ENCODE data around the gene S1PR3.

S1PR3 gene

DNA sequence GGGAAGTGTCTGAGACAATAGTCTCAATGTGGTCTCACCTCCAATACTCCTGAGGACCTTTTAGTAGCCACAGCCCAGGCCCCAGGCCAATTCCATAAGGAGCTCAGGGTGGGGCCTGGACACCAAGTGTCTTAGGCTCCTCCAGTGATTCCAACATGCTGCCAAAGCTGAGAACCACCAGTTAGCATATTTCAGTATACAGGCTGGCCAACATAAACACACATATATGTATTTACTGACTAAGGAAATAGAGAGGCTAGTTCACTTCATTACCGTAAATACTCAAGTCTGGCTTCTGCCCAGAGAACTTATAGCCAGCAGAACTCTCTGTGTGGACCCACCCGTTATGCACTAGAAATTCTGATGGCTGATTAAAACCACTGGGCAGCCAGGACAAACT, 24.1 kb downstream of the S1PR3 start:
- no peaks in the 10 kb centered on the region for H3K36me3 ChIP-seq (ENCODE audit: insufficient read depth, low read length)
- no peak overlapping the region for H3K9ac ChIP-seq (ENCODE audit: low read depth, low read length)
- no peaks in the 10 kb centered on the region for H3K4me1 ChIP-seq (ENCODE audit: insufficient read depth, low read length)
- H3K9me3 ChIP-seq (ENCODE audit: control insufficient read depth, insufficient read depth, low read length) = no peaks in the 10 kb centered on the region

DNA sequence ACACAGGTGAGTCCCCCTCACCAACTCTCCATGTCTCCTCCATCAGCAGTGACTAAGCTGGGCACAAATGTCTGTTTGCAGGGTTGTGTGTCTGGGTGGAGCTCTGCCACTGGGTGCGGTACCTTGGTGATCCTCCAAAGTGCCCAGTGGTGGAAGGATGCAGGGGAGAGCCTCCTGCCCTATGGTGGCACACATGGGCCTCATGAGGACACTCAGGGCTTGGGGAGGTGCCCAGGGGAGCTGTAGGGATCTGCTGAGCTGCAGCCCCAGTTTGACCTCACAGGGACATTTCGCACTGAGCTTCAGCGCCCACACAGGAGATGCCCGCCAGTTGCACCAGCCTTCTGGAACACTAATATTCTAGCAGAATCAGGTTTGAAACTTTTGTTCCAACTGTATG, 29.5 kb downstream of the S1PR3 start:
- H3K36me3 ChIP-seq (ENCODE audit: insufficient read depth, low read length) = no peaks in the 10 kb centered on the region
- H3K9ac ChIP-seq (ENCODE audit: low read depth, low read length) = no peak overlapping the region
- no peaks in the 10 kb centered on the region for H3K9me3 ChIP-seq (ENCODE audit: control insufficient read depth, insufficient read depth, low read length)
- H3K4me1 ChIP-seq (ENCODE audit: insufficient read depth, low read length) = peaks cover 19% of the 10 kb centered on the region

- Histone ChIP-seq H3K9me3 (ENCODE audit: control insufficient read depth, insufficient read depth, low read length) (no peaks in the 10 kb centered on the region), H3K36me3 (ENCODE audit: insufficient read depth, low read length) (no peaks in the 10 kb centered on the region), H3K4me1 (ENCODE audit: insufficient read depth, low read length) (peaks cover 19% of the 10 kb centered on the region), H3K9ac (ENCODE audit: low read depth, low read length) (no peak overlapping the region)
These were observed 30.0 kb downstream of the S1PR3 start for GRCh38 chr9:89021154-89021803.

DNA sequence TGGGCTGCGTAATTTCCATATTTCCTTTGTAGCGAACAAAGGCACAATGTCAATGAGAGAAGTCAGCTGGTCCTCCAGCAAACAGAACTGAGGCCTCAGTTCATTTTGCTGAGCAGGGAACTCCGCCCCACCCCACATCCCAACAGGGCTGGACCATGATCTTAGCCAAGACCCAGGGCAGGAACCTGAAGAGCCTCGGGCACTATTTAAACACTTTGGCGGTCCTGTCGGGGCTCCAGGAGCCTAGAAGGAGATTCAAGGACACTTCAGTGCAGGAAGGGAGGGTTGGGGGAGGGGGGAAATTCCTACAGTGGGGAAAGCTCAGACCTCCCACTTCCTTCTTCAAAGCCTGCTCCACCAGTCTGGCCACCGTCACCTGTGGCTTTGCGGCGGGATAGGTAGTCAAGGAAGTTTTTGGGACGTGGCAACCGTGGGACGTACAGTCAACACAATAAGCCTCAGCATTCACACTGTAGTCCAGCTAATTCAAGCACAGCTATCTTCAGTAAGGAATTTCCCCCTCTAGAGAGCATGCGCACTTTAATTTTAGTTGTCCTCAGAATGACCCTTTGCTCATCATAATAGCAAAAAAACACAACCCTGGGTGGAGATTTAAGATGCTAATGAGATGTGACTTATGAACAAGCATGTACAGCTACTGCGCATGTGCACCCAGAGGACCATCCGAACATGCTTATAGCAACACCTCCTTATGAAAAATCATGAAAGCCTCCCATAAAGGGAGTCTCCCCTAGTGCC, 30.9 kb downstream of the S1PR3 start:
- Histone ChIP-seq H3K9me3 (ENCODE audit: control insufficient read depth, insufficient read depth, low read length) (no peaks in the 10 kb centered on the region), H3K4me1 (ENCODE audit: insufficient read depth, low read length) (peaks cover 19% of the 10 kb centered on the region), H3K36me3 (ENCODE audit: insufficient read depth, low read length) (no peaks in the 10 kb centered on the region), H3K9ac (ENCODE audit: low read depth, low read length) (no peak overlapping the region)

DNA sequence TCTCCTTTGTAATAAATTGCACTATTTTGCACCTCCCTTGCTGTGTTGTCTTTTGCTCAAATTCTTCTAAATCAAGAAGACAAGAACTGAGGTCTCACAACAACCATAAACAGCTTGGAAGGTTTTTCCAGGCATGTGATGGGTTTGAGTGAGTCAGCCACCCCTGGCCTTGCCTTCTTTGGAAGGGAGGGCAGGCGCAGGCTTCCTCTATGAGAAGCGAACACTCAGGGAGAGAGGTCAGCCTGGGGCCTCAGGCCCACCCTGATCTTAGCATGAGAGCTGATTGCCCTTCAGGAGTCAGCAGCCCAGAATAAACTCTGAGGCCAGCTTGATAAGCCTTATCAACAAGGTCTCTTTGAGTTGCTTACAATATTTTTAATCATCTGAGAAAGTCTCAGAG, 31.6 kb downstream of the S1PR3 start:
- Histone ChIP-seq H3K9me3 (ENCODE audit: control insufficient read depth, insufficient read depth, low read length) (no peaks in the 10 kb centered on the region), H3K36me3 (ENCODE audit: insufficient read depth, low read length) (no peaks in the 10 kb centered on the region), H3K4me1 (ENCODE audit: insufficient read depth, low read length) (peaks cover 19% of the 10 kb centered on the region), H3K9ac (ENCODE audit: low read depth, low read length) (no peak overlapping the region)

DNA sequence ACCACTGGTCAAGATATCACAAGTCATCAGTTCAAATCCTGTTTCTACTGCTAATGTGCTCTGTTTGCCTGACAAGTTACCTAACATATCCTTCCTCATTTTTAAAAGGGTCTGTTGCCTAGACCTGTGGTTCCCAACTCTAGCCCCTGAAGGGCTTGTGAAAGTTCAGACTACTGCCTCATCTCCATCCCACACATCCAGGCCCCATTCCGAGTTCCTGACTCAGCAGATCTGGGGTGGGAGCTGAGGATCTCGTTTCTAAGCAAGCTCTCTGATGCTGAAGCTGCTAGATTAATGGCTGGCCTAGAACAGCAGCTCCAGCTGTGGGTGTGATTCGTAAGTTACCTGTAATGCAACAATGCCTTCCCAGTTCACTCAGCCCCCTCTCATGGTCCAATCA, 32.5 kb downstream of the S1PR3 start:
- Histone ChIP-seq H3K36me3 (ENCODE audit: insufficient read depth, low read length) (no peaks in the 10 kb centered on the region), H3K9ac (ENCODE audit: low read depth, low read length) (no peak overlapping the region), H3K9me3 (ENCODE audit: control insufficient read depth, insufficient read depth, low read length) (no peaks in the 10 kb centered on the region), H3K4me1 (ENCODE audit: insufficient read depth, low read length) (peaks cover 19% of the 10 kb centered on the region)

DNA sequence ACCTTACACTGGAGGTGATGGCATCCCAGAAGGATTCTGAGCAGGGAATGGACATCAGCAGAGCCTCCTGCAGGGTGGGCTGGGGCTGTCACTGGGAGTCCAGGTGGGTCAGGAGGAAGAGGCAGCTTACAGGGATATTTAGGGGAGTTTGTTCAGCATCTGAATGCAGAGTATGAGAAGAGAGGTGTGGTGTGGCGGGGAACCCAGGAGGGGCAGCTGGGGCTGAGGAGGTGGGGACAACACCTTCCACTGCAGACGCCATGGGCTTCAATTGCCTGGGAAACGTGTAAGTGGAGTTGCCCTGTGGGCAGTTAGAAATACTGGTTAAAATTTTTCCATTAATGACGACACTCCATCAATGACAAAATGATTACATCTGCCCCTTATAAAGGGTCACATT, 33.5 kb downstream of the S1PR3 start:
- H3K4me1 ChIP-seq (ENCODE audit: insufficient read depth, low read length) = peaks cover 19% of the 10 kb centered on the region
- H3K36me3 ChIP-seq (ENCODE audit: insufficient read depth, low read length) = no peaks in the 10 kb centered on the region
- H3K9me3 ChIP-seq (ENCODE audit: control insufficient read depth, insufficient read depth, low read length) = no peaks in the 10 kb centered on the region
- H3K9ac ChIP-seq (ENCODE audit: low read depth, low read length) = no peak overlapping the region

- peaks cover 19% of the 10 kb centered on the region for H3K4me1 ChIP-seq (ENCODE audit: insufficient read depth, low read length)
- H3K9me3 ChIP-seq (ENCODE audit: control insufficient read depth, insufficient read depth, low read length) = no peaks in the 10 kb centered on the region
- no peak overlapping the region for H3K9ac ChIP-seq (ENCODE audit: low read depth, low read length)
- no peaks in the 10 kb centered on the region for H3K36me3 ChIP-seq (ENCODE audit: insufficient read depth, low read length)
These were observed 34.3 kb downstream of the S1PR3 start for GRCh38 chr9:89025553-89025952.

- Histone ChIP-seq H3K9ac (ENCODE audit: low read depth, low read length) (no peak overlapping the region), H3K36me3 (ENCODE audit: insufficient read depth, low read length) (no peaks in the 10 kb centered on the region), H3K4me1 (ENCODE audit: insufficient read depth, low read length) (peaks cover 13% of the 10 kb centered on the region), H3K9me3 (ENCODE audit: control insufficient read depth, insufficient read depth, low read length) (no peaks in the 10 kb centered on the region)
These were observed 35.6 kb downstream of the S1PR3 start for GRCh38 chr9:89026876-89027275.

- Histone ChIP-seq H3K9me3 (ENCODE audit: control insufficient read depth, insufficient read depth, low read length) (no peaks in the 10 kb centered on the region), H3K9ac (ENCODE audit: low read depth, low read length) (no peak overlapping the region), H3K36me3 (ENCODE audit: insufficient read depth, low read length) (no peaks in the 10 kb centered on the region), H3K4me1 (ENCODE audit: insufficient read depth, low read length) (no peaks in the 10 kb centered on the region)
These were observed 38.5 kb downstream of the S1PR3 start for GRCh38 chr9:89029788-89030187.

GRCh38 chr9:89032173-89032572, 40.9 kb downstream of the S1PR3 start:
- H3K36me3 ChIP-seq (ENCODE audit: insufficient read depth, low read length) = no peaks in the 10 kb centered on the region
- H3K9me3 ChIP-seq (ENCODE audit: control insufficient read depth, insufficient read depth, low read length) = no peaks in the 10 kb centered on the region
- no peaks in the 10 kb centered on the region for H3K4me1 ChIP-seq (ENCODE audit: insufficient read depth, low read length)
- H3K9ac ChIP-seq (ENCODE audit: low read depth, low read length) = no peak overlapping the region

- Histone ChIP-seq H3K9me3 (ENCODE audit: control insufficient read depth, insufficient read depth, low read length) (no peaks in the 10 kb centered on the region), H3K36me3 (ENCODE audit: insufficient read depth, low read length) (no peaks in the 10 kb centered on the region), H3K4me1 (ENCODE audit: insufficient read depth, low read length) (no peaks in the 10 kb centered on the region), H3K9ac (ENCODE audit: low read depth, low read length) (no peak overlapping the region)
These were observed 41.4 kb downstream of the S1PR3 start for GRCh38 chr9:89032661-89033060.

DNA sequence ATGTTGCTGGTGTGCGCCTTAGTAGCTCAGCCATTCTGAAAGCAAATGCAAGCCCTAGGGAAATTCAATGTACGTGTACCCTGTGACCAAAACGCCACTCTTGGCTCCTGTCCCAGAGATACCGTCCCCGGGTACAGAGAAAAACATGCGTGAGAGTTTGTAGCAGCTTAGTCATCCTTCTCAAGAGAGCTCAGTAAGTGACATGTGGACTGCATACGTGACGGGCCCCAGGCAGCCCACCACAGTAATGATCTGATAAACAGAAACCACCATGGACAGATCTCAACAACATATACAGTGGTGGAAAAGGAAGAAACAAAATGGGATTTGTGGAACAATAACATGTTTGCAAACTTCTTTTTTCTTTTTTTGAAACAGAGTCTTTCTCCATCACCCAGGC, 45.1 kb downstream of the S1PR3 start:
- no peak overlapping the region for H3K9ac ChIP-seq (ENCODE audit: low read depth, low read length)
- H3K36me3 ChIP-seq (ENCODE audit: insufficient read depth, low read length) = no peaks in the 10 kb centered on the region
- no peaks in the 10 kb centered on the region for H3K4me1 ChIP-seq (ENCODE audit: insufficient read depth, low read length)
- H3K9me3 ChIP-seq (ENCODE audit: control insufficient read depth, insufficient read depth, low read length) = no peaks in the 10 kb centered on the region

- Histone ChIP-seq H3K4me1 (ENCODE audit: insufficient read depth, low read length) (no peaks in the 10 kb centered on the region), H3K9me3 (ENCODE audit: control insufficient read depth, insufficient read depth, low read length) (no peaks in the 10 kb centered on the region), H3K36me3 (ENCODE audit: insufficient read depth, low read length) (no peaks in the 10 kb centered on the region), H3K9ac (ENCODE audit: low read depth, low read length) (no peak overlapping the region)
These were observed 45.6 kb downstream of the S1PR3 start for GRCh38 chr9:89036891-89037290.

DNA sequence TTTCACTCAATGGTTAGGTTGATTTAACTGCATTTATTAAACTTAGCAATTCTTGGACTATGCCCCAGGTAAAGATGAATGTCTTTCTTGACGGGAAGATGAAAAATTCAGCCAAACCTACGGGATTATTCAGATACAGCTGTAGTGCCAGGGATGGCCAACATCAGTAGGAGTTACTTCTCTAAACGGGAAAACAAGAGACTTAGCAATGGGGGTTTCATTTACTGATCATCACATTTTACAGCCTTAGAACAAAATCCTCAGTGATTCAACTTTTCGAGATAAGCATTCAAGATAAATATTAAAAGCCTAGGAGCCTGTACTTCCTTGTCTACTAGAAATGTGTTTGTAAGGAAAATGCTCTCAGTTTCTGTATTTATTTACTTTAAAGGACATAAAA, 46.1 kb downstream of the S1PR3 start:
- no peaks in the 10 kb centered on the region for H3K4me1 ChIP-seq (ENCODE audit: insufficient read depth, low read length)
- H3K9ac ChIP-seq (ENCODE audit: low read depth, low read length) = no peak overlapping the region
- H3K9me3 ChIP-seq (ENCODE audit: control insufficient read depth, insufficient read depth, low read length) = no peaks in the 10 kb centered on the region
- H3K36me3 ChIP-seq (ENCODE audit: insufficient read depth, low read length) = no peaks in the 10 kb centered on the region
